Measurements from ENCODE around the gene MINAR1. TPM values are rescaled to one million over a fixed set of nuclear protein-coding genes. Genes with fewer than 3 reads are reported as not detected.

MINAR1 gene
- total RNA-seq, 1 donor from 2014 or later = 1.5 TPM

DNA sequence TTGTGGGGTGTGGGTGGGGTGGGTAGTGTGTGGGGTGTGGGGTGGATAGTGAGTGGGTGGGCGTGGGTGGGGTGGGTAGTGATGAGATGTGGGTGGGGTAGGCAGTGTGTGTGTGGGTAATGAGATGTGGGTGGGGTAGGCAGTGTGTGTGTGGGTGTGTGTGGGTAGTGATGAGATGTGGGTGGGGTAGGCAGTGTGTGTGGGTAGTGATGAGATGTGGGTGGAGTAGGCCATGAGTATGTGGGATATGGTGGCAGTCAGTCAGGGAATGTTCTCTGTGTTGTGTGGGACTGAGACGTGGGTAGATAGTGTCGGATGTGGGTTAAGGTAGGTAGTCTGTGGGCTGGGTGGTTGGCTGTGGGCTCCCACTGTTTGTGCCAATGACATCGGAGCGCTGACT is 7.1 kb downstream of the MINAR1 start:
- H3K4me1 Mint-ChIP-seq = peaks cover 5% of the 10 kb centered on the region
- no peaks in the 10 kb centered on the region for H3K79me2 ChIP-seq (ENCODE audit: low read depth)
- no peak for DNase-seq (ENCODE audit: low spot score)
- H3K27ac ChIP-seq = no peak overlapping the region
- no peaks in the 10 kb centered on the region for H3K9me3 Mint-ChIP-seq
- H3K4me1 ChIP-seq = peaks cover 1% of the 10 kb centered on the region
- peaks cover 8% of the 10 kb centered on the region for H3K27me3 Mint-ChIP-seq (ENCODE audit: insufficient read depth, low read depth)
- no peak overlapping the region for H3K4me2 ChIP-seq
- no peak overlapping the region for H3K4me3 ChIP-seq
- no peaks in the 10 kb centered on the region for H3K9me3 ChIP-seq (ENCODE audit: low read depth)
- no peak overlapping the region for H3K27ac Mint-ChIP-seq
- H3K27me3 ChIP-seq = peaks cover 30% of the 10 kb centered on the region
- peaks cover 4% of the 10 kb centered on the region for H3F3A ChIP-seq (ENCODE audit: low read depth)
- no peaks in the 10 kb centered on the region for H3K36me3 Mint-ChIP-seq
- H3K9ac ChIP-seq = no peak overlapping the region
- no peak overlapping the region for H2AFZ ChIP-seq (replicated peaks)
- no peak overlapping the region for H3K4me3 Mint-ChIP-seq
- TF ChIP-seq EZH2 (IDR thresholded peaks at IDR 0.05) (no peak), EZH2phosphoT487 (IDR thresholded peaks at IDR 0.05) (no peak), CTCF (IDR thresholded peaks at IDR 0.05) (no peak)
- H4K20me1 ChIP-seq (ENCODE audit: low read depth) = peaks cover 3% of the 10 kb centered on the region
- no peaks in the 10 kb centered on the region for H3K36me3 ChIP-seq

DNA sequence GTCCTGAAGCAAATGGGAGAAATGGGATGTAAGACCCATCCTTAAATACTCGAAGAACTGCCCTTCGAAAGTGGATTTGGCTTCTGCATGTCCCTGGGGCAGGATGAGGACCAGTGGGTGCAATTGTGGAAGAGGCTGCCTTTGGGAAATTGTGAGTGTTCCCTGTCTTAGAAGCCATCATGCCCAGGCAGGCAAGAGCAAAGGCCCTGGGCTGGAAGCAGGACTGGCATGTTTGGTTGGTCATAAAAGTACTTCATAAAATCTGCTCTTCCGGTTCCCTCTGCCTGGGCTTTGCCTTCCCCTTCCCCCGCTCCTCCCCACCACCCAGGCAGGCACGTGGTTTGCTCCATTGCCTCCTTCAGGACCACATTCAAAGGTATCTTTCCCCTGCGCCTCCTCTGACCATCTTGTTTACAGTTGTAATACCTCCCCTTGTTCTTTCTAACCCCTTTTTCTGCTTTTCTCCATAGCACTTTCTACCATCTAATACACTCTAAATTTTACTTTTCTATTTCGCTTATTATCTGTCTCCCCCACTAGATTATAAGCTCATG is 8.3 kb downstream of the MINAR1 start:
- Histone ChIP-seq H3K27ac (no peak overlapping the region), H3K4me1 (no peaks in the 10 kb centered on the region), H4K20me1 (ENCODE audit: low read depth) (no peaks in the 10 kb centered on the region), H3K36me3 (no peaks in the 10 kb centered on the region), H3K27me3 (peaks cover 18% of the 10 kb centered on the region), H3K4me3 (no peak overlapping the region), H3K4me2 (no peak overlapping the region), H3K9ac (no peak overlapping the region), H3K79me2 (ENCODE audit: low read depth) (no peaks in the 10 kb centered on the region), H3F3A (ENCODE audit: low read depth) (no peaks in the 10 kb centered on the region), H3K9me3 (ENCODE audit: low read depth) (no peaks in the 10 kb centered on the region), H2AFZ (replicated peaks) (no peak overlapping the region)
- Mint-ChIP-seq H3K4me1 (no peaks in the 10 kb centered on the region), H3K4me3 (no peak overlapping the region), H3K36me3 (no peaks in the 10 kb centered on the region), H3K27ac (no peak overlapping the region), H3K9me3 (no peaks in the 10 kb centered on the region), H3K27me3 (ENCODE audit: insufficient read depth, low read depth) (peaks cover 4% of the 10 kb centered on the region)
- TF ChIP-seq EZH2phosphoT487 (IDR thresholded peaks at IDR 0.05) (no peak), EZH2 (IDR thresholded peaks at IDR 0.05) (no peak), CTCF (IDR thresholded peaks at IDR 0.05) (no peak)
- DNase-seq (ENCODE audit: low spot score) = no peak

DNA sequence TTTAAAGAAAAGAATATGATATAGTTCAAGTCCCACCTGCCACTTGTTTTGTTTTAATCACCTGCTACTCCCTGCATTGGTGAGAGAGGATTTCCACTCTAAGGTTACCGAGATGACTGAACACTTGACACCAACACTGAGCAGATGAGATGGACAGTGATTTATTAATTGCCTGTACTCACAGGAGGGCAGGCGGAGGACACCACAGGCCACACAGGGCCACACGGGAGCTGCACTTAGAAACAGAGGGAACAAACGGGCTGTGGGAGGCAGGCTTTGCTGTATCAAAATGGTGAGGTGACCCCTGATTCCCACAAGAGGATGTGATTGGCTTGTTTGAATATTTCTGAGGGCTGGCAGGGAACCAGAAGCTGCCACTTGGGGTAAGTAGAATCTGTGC is 10.8 kb downstream of the MINAR1 start:
- Mint-ChIP-seq H3K27me3 (ENCODE audit: insufficient read depth, low read depth) (no peaks in the 10 kb centered on the region), H3K27ac (no peak overlapping the region), H3K36me3 (no peaks in the 10 kb centered on the region), H3K9me3 (peaks cover 13% of the 10 kb centered on the region), H3K4me1 (no peaks in the 10 kb centered on the region), H3K4me3 (no peak overlapping the region)
- DNase-seq (ENCODE audit: low spot score) = no peak
- H3K79me2 ChIP-seq (ENCODE audit: low read depth) = no peaks in the 10 kb centered on the region
- H3K4me3 ChIP-seq = no peak overlapping the region
- H3K9me3 ChIP-seq (ENCODE audit: low read depth) = no peaks in the 10 kb centered on the region
- no peak overlapping the region for H3K9ac ChIP-seq
- H3F3A ChIP-seq (ENCODE audit: low read depth) = no peaks in the 10 kb centered on the region
- H4K20me1 ChIP-seq (ENCODE audit: low read depth) = no peaks in the 10 kb centered on the region
- no peak for TF ChIP-seq EZH2phosphoT487 (IDR thresholded peaks at IDR 0.05)
- no peak for TF ChIP-seq CTCF (IDR thresholded peaks at IDR 0.05)
- H3K27me3 ChIP-seq = no peaks in the 10 kb centered on the region
- H3K4me1 ChIP-seq = no peaks in the 10 kb centered on the region
- H3K4me2 ChIP-seq = no peak overlapping the region
- H3K27ac ChIP-seq = no peak overlapping the region
- no peaks in the 10 kb centered on the region for H3K36me3 ChIP-seq
- H2AFZ ChIP-seq (replicated peaks) = no peak overlapping the region
